GM18502 (cell line): Measurements from ENCODE around the gene MCHR2.
"Not testable (repeated sequence)": the region's sequence is repeated elsewhere in the genome, so short reads cannot be mapped to it uniquely, and the experiment has no call there.

Source experiments
- ATAC-seq: cut with Tn5 transposase; IDR thresholded peaks from one replicate; pipeline ENCODE4 v1.9.1; 2021; ENCODE audit warnings: mild to moderate bottlenecking; ENCODE audit not compliant: unreplicated experiment, poor library complexity

Gene MCHR2

DNA sequence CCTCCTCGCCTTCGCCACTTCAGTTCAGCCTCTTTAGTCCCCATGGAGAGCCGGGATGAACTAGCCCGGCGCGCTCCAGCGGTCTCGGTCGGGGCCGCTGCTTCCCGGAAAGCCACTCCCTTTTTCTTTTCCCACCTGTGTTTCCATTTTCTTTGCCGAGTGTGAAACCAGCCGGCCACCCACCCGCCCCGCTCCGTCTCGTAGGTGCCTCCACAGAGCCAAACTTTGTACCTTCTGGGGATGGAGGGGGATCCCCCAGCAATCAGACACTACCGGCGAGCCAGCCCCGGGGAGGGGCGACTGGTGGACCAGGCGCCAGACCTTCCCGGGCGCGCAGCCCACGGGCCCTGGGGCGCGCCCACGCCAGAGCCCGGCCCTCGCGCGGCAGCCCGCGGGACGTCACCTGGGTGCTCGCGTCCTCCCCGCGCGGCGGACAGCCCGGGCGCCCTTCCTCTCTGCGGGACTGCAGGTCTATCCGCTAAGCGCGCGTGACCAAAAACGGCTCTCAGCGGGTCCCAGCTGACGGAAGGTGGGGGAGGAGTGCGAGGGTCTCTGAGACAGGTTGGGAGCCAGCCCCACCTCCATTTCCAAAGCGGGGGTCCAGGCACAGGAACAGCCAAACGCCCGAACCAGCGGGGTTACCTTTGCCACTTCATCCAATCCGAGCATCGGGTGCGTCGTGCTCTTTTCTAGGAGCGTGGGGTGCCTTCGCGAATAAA, at the start of gene MCHR2:
Gene MCHR2, minus strand, starts transcription at position 691 of the 719 bp plus-strand sequence. CDS start 38,076 bp downstream, outside the sequence.
- ATAC-seq, result no peak

GRCh38 chr6:100038546-100038945, 44.5 kb upstream of the MCHR2 start:
- not testable (repeated sequence) for ATAC-seq

GRCh38 chr6:100035873-100036653, 42.0 kb upstream of the MCHR2 start:
- ATAC-seq, result peak; percentile 73

DNA sequence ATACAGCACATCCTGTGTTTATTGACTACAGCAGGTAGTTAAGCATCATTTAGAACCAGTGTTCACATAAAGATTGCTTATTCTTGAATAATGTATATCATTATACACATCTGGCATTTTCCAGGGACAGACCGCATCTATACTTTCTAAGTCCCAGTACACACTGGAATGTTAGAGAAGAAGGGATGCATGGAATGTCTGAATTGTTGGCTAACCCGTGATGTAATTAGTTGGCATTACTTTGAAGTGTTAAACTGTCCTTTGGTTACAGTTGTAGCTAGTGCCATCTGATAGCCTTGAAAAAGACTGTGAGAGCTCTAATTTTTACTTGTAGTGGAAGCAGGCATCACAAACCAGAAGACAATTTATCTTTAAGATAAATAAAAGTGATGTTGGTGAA, 29.8 kb upstream of the MCHR2 start:
- ATAC-seq, result no peak

DNA sequence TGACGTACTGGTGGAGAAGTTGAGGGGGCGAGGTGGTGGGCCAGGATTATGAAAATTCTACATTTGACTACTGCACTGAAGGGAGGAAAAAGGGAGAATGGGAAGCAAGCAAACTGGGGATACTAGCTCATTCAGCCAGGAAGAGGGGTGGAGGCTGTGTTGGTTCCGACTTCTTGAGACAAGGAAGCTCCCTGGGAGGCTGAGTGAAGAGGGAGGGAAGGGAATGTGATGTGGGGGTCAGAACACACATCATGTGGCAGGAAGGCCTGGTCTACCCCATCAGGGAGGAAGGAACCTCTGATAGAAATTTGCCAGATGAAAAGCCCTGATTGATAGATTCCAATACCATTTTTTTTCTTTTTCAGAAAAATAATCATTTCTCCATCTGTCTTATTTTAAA, 28.8 kb upstream of the MCHR2 start:
- no peak for ATAC-seq

- ATAC-seq, result no peak
Observed at GRCh38 chr6:100008857-100009256, 14.8 kb upstream of the MCHR2 start.

- peak; percentile 97 for ATAC-seq
Observed at GRCh38 chr6:100001915-100002388, 7.9 kb upstream of the MCHR2 start.

DNA sequence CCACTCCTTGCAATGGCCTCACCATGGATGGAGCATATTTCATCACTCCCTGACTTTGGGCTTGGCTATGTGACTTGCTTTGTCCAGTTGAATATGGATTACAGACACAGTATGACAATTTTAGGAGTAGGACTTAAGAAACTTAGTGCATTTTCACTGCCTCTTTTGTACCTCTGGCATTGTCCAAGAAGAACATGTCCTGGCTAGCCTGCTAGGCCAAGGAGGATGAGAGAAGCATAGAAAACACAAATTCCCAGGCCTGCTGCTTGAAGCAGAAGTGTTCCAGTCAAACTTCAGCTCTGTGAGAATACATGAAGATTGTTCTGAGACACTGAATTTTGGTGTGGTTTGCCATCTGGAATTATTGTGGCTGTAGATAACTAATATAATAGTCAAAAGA, 3.1 kb upstream of the MCHR2 start:
- no peak for ATAC-seq

GRCh38 chr6:99995916-99996315, 1.9 kb upstream of the MCHR2 start:
- no peak for ATAC-seq

GRCh38 chr6:99993146-99993532, 884 bp downstream of the MCHR2 start:
- ATAC-seq, result no peak

DNA sequence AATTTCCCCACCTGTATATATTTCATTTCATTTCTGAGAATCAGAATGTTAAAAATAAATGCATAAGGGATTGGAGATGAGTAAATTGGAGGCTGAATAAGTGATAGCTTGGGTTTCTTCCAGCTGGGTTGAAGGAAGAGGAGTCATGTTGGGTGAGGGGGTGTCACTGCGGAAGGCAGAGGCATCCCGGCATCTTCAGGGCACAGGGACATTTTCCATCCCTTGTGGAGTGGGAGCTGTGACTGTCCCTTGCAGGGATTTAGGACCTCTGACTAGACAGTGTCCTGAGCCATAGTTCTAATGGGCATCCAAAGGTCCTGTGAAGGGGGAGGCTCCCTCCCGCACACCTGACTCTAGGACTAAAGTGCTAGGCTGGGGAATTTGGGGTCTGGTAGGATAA, 2.1 kb downstream of the MCHR2 start:
- no peak for ATAC-seq

- ATAC-seq, result no peak
Observed at GRCh38 chr6:99980741-99981140, 13.3 kb downstream of the MCHR2 start.

DNA sequence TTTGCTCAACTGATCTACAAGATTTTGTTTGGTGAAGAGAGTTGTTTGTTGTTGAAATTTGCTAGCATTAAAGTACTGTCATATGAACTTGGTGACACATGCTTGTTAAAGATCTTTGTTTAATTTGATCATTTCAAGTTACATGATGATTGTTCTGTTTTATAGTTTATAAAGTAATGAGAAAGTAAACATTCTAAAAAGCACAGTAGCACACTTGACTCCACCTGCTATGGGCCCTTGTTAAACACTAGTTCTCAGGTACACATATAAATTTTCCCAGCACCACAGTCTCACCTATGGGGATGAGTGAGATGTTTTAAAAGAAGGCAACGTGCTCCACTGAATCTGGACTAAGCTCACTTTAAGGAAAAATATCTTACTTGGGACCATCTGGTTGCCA, 14.1 kb downstream of the MCHR2 start:
- ATAC-seq, result no peak

GRCh38 chr6:99967052-99967451, 27.0 kb downstream of the MCHR2 start:
- ATAC-seq, result no peak

DNA sequence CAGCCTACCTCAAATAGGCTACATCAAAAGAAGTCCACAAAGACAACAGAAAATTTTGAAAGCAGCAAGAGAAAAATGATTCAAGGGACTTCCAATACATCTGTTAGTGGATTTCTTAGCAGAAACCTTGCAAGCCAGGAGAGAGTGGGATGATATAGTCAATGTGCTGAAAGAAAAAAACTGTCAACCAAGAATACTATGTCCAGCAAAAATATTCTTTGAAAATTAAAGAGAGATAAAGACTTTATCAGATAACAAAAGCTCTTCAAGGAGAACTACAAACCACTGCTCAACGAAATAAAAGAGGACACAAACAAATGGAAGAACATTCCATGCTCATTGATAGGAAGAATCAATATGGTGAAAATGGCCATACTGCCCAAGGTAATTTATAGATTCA, 34.0 kb downstream of the MCHR2 start:
- no peak for ATAC-seq

DNA sequence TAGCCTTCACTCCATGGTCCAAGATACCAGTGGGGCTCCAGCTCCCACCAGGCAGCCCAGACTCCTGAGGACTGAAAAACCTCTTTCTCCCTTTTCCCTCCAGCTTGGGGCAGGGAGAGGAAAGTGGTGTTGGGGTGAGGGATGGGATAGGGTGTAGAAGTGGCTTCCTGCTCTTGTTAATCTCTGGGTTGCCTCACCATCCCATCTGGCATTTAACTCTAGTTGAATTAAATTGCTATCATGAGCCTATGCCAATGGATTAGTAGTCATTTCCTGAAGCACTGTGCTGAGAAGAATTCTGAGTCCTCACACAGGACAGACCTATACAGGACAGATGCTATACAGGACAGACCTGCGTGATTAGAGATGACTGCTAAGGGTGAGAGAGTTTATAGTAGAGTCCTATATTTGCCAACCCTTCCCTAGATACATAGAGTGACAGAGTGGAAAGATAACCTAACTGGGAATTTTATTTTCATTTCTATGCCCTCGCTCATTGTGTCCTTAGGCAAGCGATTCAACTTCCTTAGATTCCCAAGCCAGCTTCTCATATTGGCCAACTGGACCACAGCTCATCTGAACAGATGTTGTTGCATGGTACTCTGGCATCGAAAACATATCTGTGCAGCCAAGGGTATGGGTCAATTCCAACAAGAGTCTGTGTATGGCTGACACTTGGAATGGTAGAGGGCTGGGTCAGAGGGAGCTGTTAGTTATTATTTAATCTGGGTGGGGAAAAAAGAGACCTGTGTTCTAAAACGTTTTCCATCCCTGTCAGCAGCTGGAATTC, 42.8 kb downstream of the MCHR2 start:
- ATAC-seq, result no peak

GRCh38 chr6:99946005-99946404, 48.0 kb downstream of the MCHR2 start:
- no peak for ATAC-seq

GRCh38 chr6:99943846-99944245, 50.2 kb downstream of the MCHR2 start:
- ATAC-seq, result no peak

- no peak for ATAC-seq
Observed at GRCh38 chr6:99940582-99940981, 53.4 kb downstream of the MCHR2 start.

- ATAC-seq, result no peak
Observed at GRCh38 chr6:99933129-99933528, 60.9 kb downstream of the MCHR2 start.

DNA sequence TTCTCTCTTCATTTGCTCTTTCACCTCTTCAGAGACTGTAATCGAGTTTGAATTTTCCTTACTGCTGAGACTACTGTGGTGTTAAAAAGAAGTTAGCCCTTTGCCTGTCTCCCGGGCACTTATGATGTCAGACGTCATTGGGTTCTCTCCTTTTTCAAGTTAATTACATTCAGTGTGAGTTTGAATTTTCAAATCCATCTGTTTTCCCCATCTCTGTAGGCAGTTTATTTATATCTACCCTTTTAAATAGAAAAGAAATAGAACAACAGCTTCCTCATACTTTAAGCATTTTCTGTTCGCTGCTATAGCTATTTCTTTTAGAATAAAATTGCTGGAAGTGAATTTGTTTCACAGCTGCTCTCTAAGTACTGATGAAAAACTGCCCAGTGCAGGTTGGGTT, 81.4 kb downstream of the MCHR2 start:
- ATAC-seq, result no peak
